Left ventricle myocardium superior (tissue), 1 donor: ENCODE measurements around the gene RAB44. TPM values are rescaled to one million over a fixed set of nuclear protein-coding genes. Genes with fewer than 3 reads are reported as not detected.
"Not testable (repeated sequence)": the region's sequence is repeated elsewhere in the genome, so short reads cannot be mapped to it uniquely, and the experiment has no call there.

ENCODE experiments used
- ATAC-seq: fragments of 200-7000 bp; cut with Tn5 transposase; one replicate; pipeline ENCODE4 v1.9.1; 2020; ENCODE audit warnings: mild to moderate bottlenecking, moderate library complexity
- DNase-seq: peaks from one replicate; pipeline ENCODE4 v3.0.0-alpha.2; 2020
- intact Hi-C: fragments of 100-400 bp; cut with micrococcal nuclease; formaldehyde crosslinking; loops from one replicate; pipeline ENCODE4 v1.11.0; 2022
- long read RNA-seq: library from polyadenylated mRNA; unstranded; transcript quantifications from one replicate; pipeline ENCODE4 v2.0.0, GENCODE V29; 2021
- total RNA-seq: library from RNA; stranded (reverse); fragmentation: NEBNext Ultra II Directional; extraction: Animal tissue kit (Norgen Biotek cat#: 25700); gene quantifications from one replicate; pipeline ENCODE4 v1.2.1, GENCODE V29; 2021
- donor health status: DM: no; HTN: yes; CAD: no; lungs with severe emphysema.

The RAB44 gene
- total RNA-seq, result 0.07 TPM
- long read RNA-seq, result 0 reads

DNA sequence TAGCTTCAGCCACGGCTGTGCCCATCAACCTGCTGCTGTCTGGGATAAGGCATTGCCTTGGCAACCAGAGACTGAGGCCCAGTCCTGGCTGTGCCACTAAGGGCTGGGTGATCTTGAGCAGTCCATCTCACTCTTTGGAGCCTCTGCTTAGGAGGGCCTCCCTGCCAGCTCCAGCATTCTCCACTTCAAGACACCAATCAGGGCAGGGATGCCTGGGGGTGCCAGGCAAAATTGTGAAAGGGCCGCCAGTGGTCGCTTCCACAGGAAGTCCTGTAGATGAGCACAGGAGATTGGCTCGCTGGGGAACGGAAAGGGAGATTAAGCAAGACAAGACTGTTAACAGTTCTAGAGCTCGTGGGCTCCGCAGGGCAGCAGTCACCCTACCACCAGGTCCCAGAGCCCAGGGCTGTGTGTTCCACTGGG, at the start of gene RAB44:
Gene RAB44, plus strand, starts transcription at position 346 of the 423 bp plus-strand sequence. CDS start 6,410 bp downstream, outside the sequence.
- intact Hi-C loops, result no loop called here
- DNase-seq (no peak), ATAC-seq (no peak)

DNA sequence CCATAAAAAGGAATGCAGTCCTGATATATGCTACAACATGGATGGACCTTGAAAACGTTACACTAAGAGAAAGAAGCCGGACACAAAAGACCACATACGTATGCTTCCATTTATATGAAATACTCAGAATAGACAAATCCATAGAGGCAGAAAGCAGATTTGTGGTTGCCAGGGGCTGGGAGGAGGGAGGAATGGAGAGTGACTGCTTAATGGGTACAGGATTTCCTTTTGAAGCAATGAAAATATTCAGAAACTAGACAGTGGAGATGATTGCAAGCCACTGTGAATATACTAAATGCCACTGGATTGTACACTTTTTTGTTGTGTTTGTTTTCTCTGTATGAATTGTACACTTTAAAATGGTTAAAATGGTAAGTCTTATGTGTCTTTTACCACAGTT, 48.5 kb upstream of the RAB44 start:
- intact Hi-C loops, result no loop called here
- ATAC-seq (no peak), DNase-seq (no peak)

- no peak for ATAC-seq
- no peak for DNase-seq
- intact Hi-C loops, result no loop called here
These were observed 47.7 kb upstream of the RAB44 start for GRCh38 chr6:36649701-36650484.

DNA sequence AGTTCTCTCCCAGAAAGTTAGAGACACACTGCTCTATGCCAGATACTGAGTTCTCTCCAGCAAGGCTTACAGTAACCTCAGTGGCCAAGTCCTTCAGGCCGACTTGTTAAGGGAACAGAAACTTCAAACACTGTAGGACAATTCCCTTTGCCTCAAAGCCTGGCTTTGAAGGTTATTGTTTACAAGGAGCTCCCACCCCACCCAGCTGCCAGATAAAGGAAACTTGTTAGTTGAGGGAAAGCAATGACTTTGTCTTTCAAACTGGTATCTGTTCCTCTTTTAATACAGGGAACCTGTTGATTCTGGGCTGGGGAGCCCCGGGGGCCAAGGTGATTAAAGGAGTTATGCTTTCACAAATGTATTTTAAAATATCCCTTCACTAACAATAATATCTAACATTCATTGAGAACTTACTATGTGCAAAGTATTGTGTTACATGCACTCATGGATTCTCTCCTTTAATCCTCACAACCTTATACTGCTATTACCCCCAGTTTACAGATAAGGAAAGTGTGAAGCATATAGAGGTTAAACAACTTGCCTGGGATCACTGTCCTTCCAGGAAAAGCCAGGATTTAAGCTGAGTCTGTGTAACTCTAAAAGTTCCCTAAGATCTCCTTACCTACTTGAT, 46.7 kb upstream of the RAB44 start:
- intact Hi-C loops, result no loop called here
- DNase-seq (no peak), ATAC-seq (peak; percentile 46)

GRCh38 chr6:36651659-36652379, 45.8 kb upstream of the RAB44 start:
- DNase-seq, result no peak
- ATAC-seq, result no peak
- intact Hi-C loops, result no loop called here

GRCh38 chr6:36654469-36654868, 43.2 kb upstream of the RAB44 start:
- intact Hi-C loops, ATAC-seq, DNase-seq: not testable (repeated sequence)

DNA sequence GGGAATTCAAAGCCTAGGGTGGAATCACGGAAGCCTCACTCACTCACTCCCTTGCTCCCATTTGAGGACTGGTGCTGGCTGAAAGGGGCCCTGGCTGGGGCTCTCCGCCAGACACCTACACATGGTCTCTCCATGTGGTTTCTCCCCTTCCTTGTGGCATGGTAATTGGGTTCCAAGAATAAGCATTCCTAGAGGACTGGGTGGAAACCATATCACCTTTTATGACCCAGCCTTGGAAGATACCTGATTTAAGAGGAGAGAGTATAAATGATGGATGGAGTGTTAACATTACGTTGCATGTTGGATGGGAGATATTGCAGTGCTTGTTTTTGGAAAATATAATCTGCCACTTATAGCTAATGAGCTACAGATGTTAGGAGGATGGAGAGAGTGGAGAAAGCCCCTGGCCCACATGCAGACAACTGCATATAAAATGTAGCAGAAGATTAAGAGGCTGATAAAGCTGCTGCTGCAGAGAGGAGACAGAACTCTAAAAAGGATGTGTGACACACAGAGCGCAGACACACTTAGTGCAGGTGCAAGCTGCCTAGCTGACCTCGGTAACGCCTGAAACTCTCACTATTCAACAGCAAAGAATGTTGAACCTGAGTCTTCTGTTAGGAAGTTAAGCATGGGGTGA, 42.4 kb upstream of the RAB44 start:
- ATAC-seq (no peak), DNase-seq (no peak)
- intact Hi-C loops, result no loop called here

GRCh38 chr6:36656441-36656840, 41.2 kb upstream of the RAB44 start:
- ATAC-seq (no peak), DNase-seq (no peak)
- intact Hi-C loops, result no loop called here

- DNase-seq, result no peak
- intact Hi-C loops, result no loop called here
- no peak for ATAC-seq
These were observed 40.4 kb upstream of the RAB44 start for GRCh38 chr6:36657271-36657670.

DNA sequence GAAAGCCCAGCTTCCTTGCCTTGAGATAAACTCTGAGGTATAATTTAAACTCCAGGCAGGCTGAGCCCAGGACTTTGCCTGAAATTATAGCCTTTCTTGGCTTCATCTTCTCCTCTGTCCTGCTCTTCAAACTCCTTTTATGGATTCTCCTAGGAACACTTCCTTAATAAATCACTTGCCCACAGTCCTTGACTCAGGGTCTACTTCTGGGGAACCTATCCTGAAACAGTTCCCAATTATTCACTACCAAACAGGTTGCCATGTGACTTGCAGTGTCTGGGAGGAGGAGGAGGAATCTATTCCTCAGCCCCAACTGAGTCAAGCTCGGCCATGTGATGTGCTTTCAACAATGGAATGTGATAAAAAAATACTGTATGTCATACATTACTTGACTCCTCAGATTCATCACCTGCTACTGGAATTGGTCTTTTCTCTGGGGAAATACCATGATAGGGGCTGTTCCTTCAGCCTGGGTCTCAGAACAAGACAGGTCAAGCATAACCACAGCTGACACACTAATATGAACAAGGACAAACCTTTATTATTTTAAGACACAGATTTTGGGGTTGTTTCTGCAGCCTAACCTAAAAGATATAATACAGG, 39.6 kb upstream of the RAB44 start:
- ATAC-seq (no peak), DNase-seq (no peak)
- intact Hi-C loops, result no loop called here

DNA sequence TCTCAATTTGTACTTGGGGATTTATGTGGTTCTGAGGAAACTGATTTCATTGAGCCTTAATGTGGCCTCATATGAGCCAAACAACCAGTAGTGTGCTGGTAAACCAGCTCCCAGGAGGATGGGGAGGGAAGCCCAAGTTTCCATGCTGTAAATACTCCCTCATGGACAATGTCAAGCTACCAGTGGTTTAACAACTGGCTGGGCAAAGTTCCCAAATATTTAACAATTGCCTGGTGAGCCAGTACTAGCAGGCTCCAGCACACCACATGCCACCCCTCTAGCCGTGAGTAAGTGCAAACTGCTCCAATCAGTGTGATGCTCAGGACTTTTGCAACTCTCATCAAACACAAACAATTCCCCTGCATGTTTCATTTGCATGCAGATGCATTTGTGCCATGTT, 38.4 kb upstream of the RAB44 start:
- ATAC-seq (peak; percentile 70), DNase-seq (no peak)
- intact Hi-C loops, result no loop called here

GRCh38 chr6:36660771-36661471, 36.7 kb upstream of the RAB44 start:
- ATAC-seq (peak; percentile 89), DNase-seq (peak; percentile 80)
- intact Hi-C loops, result no loop called here

DNA sequence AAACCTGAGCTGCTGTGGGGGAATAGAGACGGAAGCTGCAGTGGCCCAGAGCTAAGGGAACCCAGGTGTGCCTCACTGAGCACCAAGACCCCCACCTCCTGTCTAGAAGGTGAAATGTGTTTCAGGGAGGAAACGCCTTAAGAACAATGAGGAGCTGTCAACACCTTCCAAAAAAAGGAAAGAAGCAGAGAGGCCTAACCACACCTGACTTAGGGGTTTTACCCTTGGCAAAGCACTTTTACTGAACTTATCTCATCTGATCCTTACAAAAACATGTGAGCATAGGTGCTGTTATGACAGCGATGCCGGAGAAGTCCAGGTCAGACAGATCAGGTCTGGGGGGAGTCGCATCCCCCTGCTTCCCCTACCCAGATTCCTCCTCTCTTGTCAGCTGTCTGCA, 35.2 kb upstream of the RAB44 start:
- intact Hi-C loops, result no loop called here
- DNase-seq, result no peak
- ATAC-seq, result no peak

- intact Hi-C loops, result no loop called here
- no peak for ATAC-seq
- no peak for DNase-seq
These were observed 34.8 kb upstream of the RAB44 start for GRCh38 chr6:36662827-36663256.

DNA sequence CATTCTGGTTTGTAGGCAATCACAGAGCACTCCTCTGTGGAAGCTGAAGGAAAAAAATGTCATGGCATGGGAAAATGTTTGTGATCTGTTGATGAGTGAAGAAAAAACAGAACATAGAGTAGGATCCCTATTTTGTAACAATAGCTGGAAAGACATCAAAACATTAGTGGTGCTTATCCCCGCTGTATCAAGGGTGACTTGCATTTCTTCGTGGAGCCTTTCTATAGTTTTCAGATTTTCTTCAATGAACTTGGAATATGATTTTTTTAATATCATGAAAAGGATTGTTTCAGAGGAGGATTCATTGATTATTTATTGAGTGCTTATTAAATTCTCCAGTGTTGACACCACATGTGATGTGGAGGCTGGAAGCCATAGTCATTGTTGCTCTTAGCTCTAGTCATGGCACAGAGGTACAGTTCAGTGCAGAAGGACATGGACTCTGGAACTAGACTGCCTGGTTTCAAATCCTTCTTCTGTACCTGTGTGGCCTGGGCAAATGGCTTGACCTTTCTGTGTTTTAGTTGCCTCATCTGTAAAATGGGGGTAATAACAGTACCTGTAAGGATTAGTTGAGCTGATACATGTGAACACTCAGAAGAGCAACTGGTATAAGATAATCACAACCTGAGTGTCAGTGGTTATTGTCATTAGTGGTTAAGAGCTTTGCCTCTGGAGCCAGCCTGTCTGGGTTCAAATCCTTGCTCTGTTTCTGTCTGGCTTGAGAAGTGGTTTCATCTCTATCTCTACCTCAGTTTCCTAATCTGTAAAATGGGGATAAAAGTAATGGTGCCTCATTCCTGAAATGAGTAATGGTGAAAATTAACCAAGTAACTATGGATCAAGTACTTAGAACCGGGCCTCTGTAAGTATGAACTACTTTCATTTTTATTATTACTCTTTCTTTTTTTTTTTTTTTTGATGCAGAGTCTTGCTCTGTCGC, 33.9 kb upstream of the RAB44 start:
- intact Hi-C loops, result no loop called here
- ATAC-seq (no peak), DNase-seq (no peak)

- ATAC-seq, result no peak
- no peak for DNase-seq
- intact Hi-C loops, result no loop called here
These were observed 32.4 kb upstream of the RAB44 start for GRCh38 chr6:36665180-36665579.

DNA sequence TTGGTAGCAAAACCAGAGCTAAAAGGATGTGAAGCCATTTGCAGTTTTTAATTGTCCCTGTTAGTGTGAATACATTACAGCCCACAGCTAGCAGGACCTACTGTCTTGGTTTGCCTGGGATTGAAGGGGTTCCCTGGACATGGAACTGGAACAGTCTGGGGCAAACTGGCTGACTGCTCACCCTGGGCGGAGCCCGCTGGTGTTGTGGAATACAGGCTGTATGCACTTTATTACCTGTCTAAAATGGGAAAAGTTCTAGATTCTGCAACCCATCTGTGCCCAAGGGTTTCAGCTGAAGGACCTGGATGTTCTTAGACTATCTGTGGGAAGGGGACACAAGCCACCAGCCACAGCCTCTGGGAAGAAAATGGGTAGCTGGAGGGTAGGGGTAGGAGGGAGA, 31.3 kb upstream of the RAB44 start:
- DNase-seq (no peak), ATAC-seq (no peak)
- intact Hi-C loops, result no loop called here
